ENCODE data around the gene RBM5. TPM values are rescaled to one million over a fixed set of nuclear protein-coding genes. Genes with fewer than 3 reads are reported as not detected.
A peak's percentile ranks its signal among the peaks of the same experiment; 100 is the strongest.

The RBM5 gene
- total RNA-seq, 1 donor from 2014 or later = 179 TPM

- Histone ChIP-seq H3K9me3 (ENCODE audit: control insufficient read depth in 3 of 3, low read length in 3 of 3) (no peaks in the 10 kb centered on the region), H3K9ac (ENCODE audit: low read depth in 1 of 3, low read length in 3 of 3) (peak overlapping the region in 2 of 3 donors; percentile 14 to 57), H3K4me1 (ENCODE audit: control insufficient read depth in 3 of 3, insufficient read depth in 3 of 3, low read length in 3 of 3) (peaks cover 15 to 21% (median 17%) of the 10 kb centered on the region in 3 donors), H3K27ac (ENCODE audit: low read depth, low read length) (no peak overlapping the region), H3K4me3 (ENCODE audit: low read length in 3 of 3) (no peak overlapping the region), H3K27me3 (ENCODE audit: control insufficient read depth in 3 of 3, insufficient read depth in 3 of 3, low read length in 3 of 3) (peaks cover 0 to 5% (median 0%) of the 10 kb centered on the region in 3 donors), H3K36me3 (ENCODE audit: control insufficient read depth in 3 of 3, insufficient read depth in 3 of 3, low read length in 3 of 3) (no peaks in the 10 kb centered on the region)
Observed at GRCh38 chr3:50136714-50137405, 48.1 kb downstream of the RBM5 start.

- H3K36me3 ChIP-seq (ENCODE audit: control insufficient read depth in 3 of 3, insufficient read depth in 3 of 3, low read length in 3 of 3) = no peaks in the 10 kb centered on the region
- H3K4me3 ChIP-seq (ENCODE audit: low read length in 3 of 3) = no peak overlapping the region
- no peak overlapping the region for H3K9ac ChIP-seq (ENCODE audit: low read depth in 1 of 3, low read length in 3 of 3)
- no peaks in the 10 kb centered on the region for H3K9me3 ChIP-seq (ENCODE audit: control insufficient read depth in 3 of 3, low read length in 3 of 3)
- H3K27me3 ChIP-seq (ENCODE audit: control insufficient read depth in 3 of 3, insufficient read depth in 3 of 3, low read length in 3 of 3) = peaks cover 0 to 5% (median 0%) of the 10 kb centered on the region in 3 donors
- peaks cover 15 to 21% (median 17%) of the 10 kb centered on the region in 3 donors for H3K4me1 ChIP-seq (ENCODE audit: control insufficient read depth in 3 of 3, insufficient read depth in 3 of 3, low read length in 3 of 3)
- no peak overlapping the region for H3K27ac ChIP-seq (ENCODE audit: low read depth, low read length)
Observed at GRCh38 chr3:50137531-50137930, 48.8 kb downstream of the RBM5 start.

- peaks cover 15 to 21% (median 17%) of the 10 kb centered on the region in 3 donors for H3K4me1 ChIP-seq (ENCODE audit: control insufficient read depth in 3 of 3, insufficient read depth in 3 of 3, low read length in 3 of 3)
- peaks cover 0 to 5% (median 0%) of the 10 kb centered on the region in 3 donors for H3K27me3 ChIP-seq (ENCODE audit: control insufficient read depth in 3 of 3, insufficient read depth in 3 of 3, low read length in 3 of 3)
Observed at GRCh38 chr3:50138266-50139200, 49.8 kb downstream of the RBM5 start.

GRCh38 chr3:50139308-50139707, 50.6 kb downstream of the RBM5 start:
- H3K27me3 ChIP-seq (ENCODE audit: control insufficient read depth in 3 of 3, insufficient read depth in 3 of 3, low read length in 3 of 3) = peaks cover 0 to 5% (median 0%) of the 10 kb centered on the region in 3 donors

More at GRCh38 chr3:50138266-50139200, 49.8 kb downstream of the RBM5 start:
- H3K9ac ChIP-seq (ENCODE audit: low read depth in 1 of 3, low read length in 3 of 3) = no peak overlapping the region
- H3K27ac ChIP-seq (ENCODE audit: low read depth, low read length) = no peak overlapping the region
- no peak overlapping the region for H3K4me3 ChIP-seq (ENCODE audit: low read length in 3 of 3)
- H3K36me3 ChIP-seq (ENCODE audit: control insufficient read depth in 3 of 3, insufficient read depth in 3 of 3, low read length in 3 of 3) = no peaks in the 10 kb centered on the region
- H3K9me3 ChIP-seq (ENCODE audit: control insufficient read depth in 3 of 3, low read length in 3 of 3) = no peaks in the 10 kb centered on the region

GRCh38 chr3:50139718-50140423, 51.2 kb downstream of the RBM5 start:
- Histone ChIP-seq H3K4me1 (ENCODE audit: control insufficient read depth in 3 of 3, insufficient read depth in 3 of 3, low read length in 3 of 3) (peaks cover 15 to 21% (median 17%) of the 10 kb centered on the region in 3 donors), H3K9me3 (ENCODE audit: control insufficient read depth in 3 of 3, low read length in 3 of 3) (no peaks in the 10 kb centered on the region), H3K9ac (ENCODE audit: low read depth in 1 of 3, low read length in 3 of 3) (no peak overlapping the region), H3K4me3 (ENCODE audit: low read length in 3 of 3) (no peak overlapping the region), H3K36me3 (ENCODE audit: control insufficient read depth in 3 of 3, insufficient read depth in 3 of 3, low read length in 3 of 3) (no peaks in the 10 kb centered on the region), H3K27me3 (ENCODE audit: control insufficient read depth in 3 of 3, insufficient read depth in 3 of 3, low read length in 3 of 3) (peaks cover 0 to 5% (median 0%) of the 10 kb centered on the region in 3 donors), H3K27ac (ENCODE audit: low read depth, low read length) (no peak overlapping the region)

More at GRCh38 chr3:50139308-50139707, 50.6 kb downstream of the RBM5 start:
- peaks cover 15 to 21% (median 17%) of the 10 kb centered on the region in 3 donors for H3K4me1 ChIP-seq (ENCODE audit: control insufficient read depth in 3 of 3, insufficient read depth in 3 of 3, low read length in 3 of 3)
- H3K4me3 ChIP-seq (ENCODE audit: low read length in 3 of 3) = no peak overlapping the region
- no peak overlapping the region for H3K27ac ChIP-seq (ENCODE audit: low read depth, low read length)
- no peak overlapping the region for H3K9ac ChIP-seq (ENCODE audit: low read depth in 1 of 3, low read length in 3 of 3)
- H3K36me3 ChIP-seq (ENCODE audit: control insufficient read depth in 3 of 3, insufficient read depth in 3 of 3, low read length in 3 of 3) = no peaks in the 10 kb centered on the region
- no peaks in the 10 kb centered on the region for H3K9me3 ChIP-seq (ENCODE audit: control insufficient read depth in 3 of 3, low read length in 3 of 3)

- H3K9me3 ChIP-seq (ENCODE audit: control insufficient read depth in 3 of 3, low read length in 3 of 3) = no peaks in the 10 kb centered on the region
- no peak overlapping the region for H3K27ac ChIP-seq (ENCODE audit: low read depth, low read length)
- H3K36me3 ChIP-seq (ENCODE audit: control insufficient read depth in 3 of 3, insufficient read depth in 3 of 3, low read length in 3 of 3) = no peaks in the 10 kb centered on the region
- peaks cover 0 to 5% (median 0%) of the 10 kb centered on the region in 3 donors for H3K27me3 ChIP-seq (ENCODE audit: control insufficient read depth in 3 of 3, insufficient read depth in 3 of 3, low read length in 3 of 3)
- H3K4me3 ChIP-seq (ENCODE audit: low read length in 3 of 3) = no peak overlapping the region
- H3K4me1 ChIP-seq (ENCODE audit: control insufficient read depth in 3 of 3, insufficient read depth in 3 of 3, low read length in 3 of 3) = peaks cover 15 to 17% (median 16%) of the 10 kb centered on the region in 3 donors
- H3K9ac ChIP-seq (ENCODE audit: low read depth in 1 of 3, low read length in 3 of 3) = no peak overlapping the region
Observed at GRCh38 chr3:50140990-50141389, 52.3 kb downstream of the RBM5 start.

GRCh38 chr3:50146316-50146901, 57.7 kb downstream of the RBM5 start:
- Histone ChIP-seq H3K4me3 (ENCODE audit: low read length in 3 of 3) (no peak overlapping the region), H3K27ac (ENCODE audit: low read depth, low read length) (no peak overlapping the region), H3K27me3 (ENCODE audit: control insufficient read depth in 3 of 3, insufficient read depth in 3 of 3, low read length in 3 of 3) (no peaks in the 10 kb centered on the region), H3K4me1 (ENCODE audit: control insufficient read depth in 3 of 3, insufficient read depth in 3 of 3, low read length in 3 of 3) (no peaks in the 10 kb centered on the region), H3K9ac (ENCODE audit: low read depth in 1 of 3, low read length in 3 of 3) (no peak overlapping the region), H3K36me3 (ENCODE audit: control insufficient read depth in 3 of 3, insufficient read depth in 3 of 3, low read length in 3 of 3) (no peaks in the 10 kb centered on the region), H3K9me3 (ENCODE audit: control insufficient read depth in 3 of 3, low read length in 3 of 3) (no peaks in the 10 kb centered on the region)

GRCh38 chr3:50147016-50147415, 58.3 kb downstream of the RBM5 start:
- Histone ChIP-seq H3K36me3 (ENCODE audit: control insufficient read depth in 3 of 3, insufficient read depth in 3 of 3, low read length in 3 of 3) (no peaks in the 10 kb centered on the region), H3K9me3 (ENCODE audit: control insufficient read depth in 3 of 3, low read length in 3 of 3) (no peaks in the 10 kb centered on the region), H3K4me3 (ENCODE audit: low read length in 3 of 3) (no peak overlapping the region), H3K9ac (ENCODE audit: low read depth in 1 of 3, low read length in 3 of 3) (no peak overlapping the region), H3K27me3 (ENCODE audit: control insufficient read depth in 3 of 3, insufficient read depth in 3 of 3, low read length in 3 of 3) (no peaks in the 10 kb centered on the region), H3K4me1 (ENCODE audit: control insufficient read depth in 3 of 3, insufficient read depth in 3 of 3, low read length in 3 of 3) (peaks cover 0 to 4% (median 0%) of the 10 kb centered on the region in 3 donors), H3K27ac (ENCODE audit: low read depth, low read length) (no peak overlapping the region)

- Histone ChIP-seq H3K27ac (ENCODE audit: low read depth, low read length) (no peak overlapping the region), H3K9me3 (ENCODE audit: control insufficient read depth in 3 of 3, low read length in 3 of 3) (no peaks in the 10 kb centered on the region), H3K27me3 (ENCODE audit: control insufficient read depth in 3 of 3, insufficient read depth in 3 of 3, low read length in 3 of 3) (no peaks in the 10 kb centered on the region), H3K4me1 (ENCODE audit: control insufficient read depth in 3 of 3, insufficient read depth in 3 of 3, low read length in 3 of 3) (peaks cover 0 to 4% (median 0%) of the 10 kb centered on the region in 3 donors), H3K36me3 (ENCODE audit: control insufficient read depth in 3 of 3, insufficient read depth in 3 of 3, low read length in 3 of 3) (no peaks in the 10 kb centered on the region), H3K4me3 (ENCODE audit: low read length in 3 of 3) (no peak overlapping the region), H3K9ac (ENCODE audit: low read depth in 1 of 3, low read length in 3 of 3) (no peak overlapping the region)
Observed at GRCh38 chr3:50147447-50147846, 58.7 kb downstream of the RBM5 start.

Measured in skeletal muscle tissue (tissue), 4 donors.